HEK293T (cell line): ENCODE data around the gene TCF19.

Experiments
- ARNT ChIP-seq: fragments of 450-650 bp; IDR thresholded peaks from 2 replicates; pipeline ENCODE4 v1.6.1; 2017; ENCODE audit warnings: mild to moderate bottlenecking
- BHLHE40 ChIP-seq: fragments of 450-650 bp; IDR thresholded peaks from 2 replicates; pipeline ENCODE4 v1.6.1; 2016; ENCODE audit warnings: mild to moderate bottlenecking, moderate library complexity, borderline replicate concordance
- CTBP1 ChIP-seq: fragments of 450-650 bp; IDR thresholded peaks from 2 replicates; pipeline ENCODE4 v1.6.1; 2016; ENCODE audit warnings: borderline replicate concordance
- ELF4 ChIP-seq: fragments of 450-650 bp; IDR thresholded peaks from 2 replicates; pipeline ENCODE4 v1.6.1; 2017; ENCODE audit warnings: antibody characterized with exemption
- FOXA1 ChIP-seq: fragments of 450-650 bp; IDR thresholded peaks from 2 replicates; pipeline ENCODE4 v1.6.1; 2016; ENCODE audit warnings: mild to moderate bottlenecking
- FOXK2 ChIP-seq: fragments of 450-650 bp; IDR thresholded peaks from 2 replicates; pipeline ENCODE4 v1.6.1; 2016; ENCODE audit warnings: mild to moderate bottlenecking
- FOXM1 ChIP-seq: fragments of 450-650 bp; IDR thresholded peaks from 2 replicates; pipeline ENCODE4 v1.6.1; 2017; ENCODE audit warnings: mild to moderate bottlenecking, borderline replicate concordance
- LEF1 ChIP-seq: fragments of 450-650 bp; IDR thresholded peaks from 2 replicates; pipeline ENCODE4 v1.6.1; 2017; ENCODE audit warnings: mild to moderate bottlenecking, borderline replicate concordance
- NFRKB ChIP-seq: fragments of 450-650 bp; IDR thresholded peaks from 2 replicates; pipeline ENCODE4 v1.6.1; 2016; ENCODE audit warnings: mild to moderate bottlenecking, moderate library complexity
- SP1 ChIP-seq: fragments of 450-650 bp; IDR thresholded peaks from 2 replicates; pipeline ENCODE4 v1.6.1; 2017
- SUZ12 ChIP-seq: fragments of 450-650 bp; IDR thresholded peaks from 2 replicates; pipeline ENCODE4 v1.6.1; 2016; ENCODE audit warnings: mild to moderate bottlenecking
- TARDBP ChIP-seq: fragments of 450-650 bp; IDR thresholded peaks from 2 replicates; pipeline ENCODE4 v1.6.1; 2016
- ZNF384 ChIP-seq: fragments of 450-650 bp; IDR thresholded peaks from 2 replicates; pipeline ENCODE4 v1.6.1; 2016
- TF ChIP-seq, protein P1 (sequence below): fragments of 450-650 bp; IDR thresholded peaks from 2 replicates; pipeline ENCODE4 v1.6.1; 2016

DNA sequence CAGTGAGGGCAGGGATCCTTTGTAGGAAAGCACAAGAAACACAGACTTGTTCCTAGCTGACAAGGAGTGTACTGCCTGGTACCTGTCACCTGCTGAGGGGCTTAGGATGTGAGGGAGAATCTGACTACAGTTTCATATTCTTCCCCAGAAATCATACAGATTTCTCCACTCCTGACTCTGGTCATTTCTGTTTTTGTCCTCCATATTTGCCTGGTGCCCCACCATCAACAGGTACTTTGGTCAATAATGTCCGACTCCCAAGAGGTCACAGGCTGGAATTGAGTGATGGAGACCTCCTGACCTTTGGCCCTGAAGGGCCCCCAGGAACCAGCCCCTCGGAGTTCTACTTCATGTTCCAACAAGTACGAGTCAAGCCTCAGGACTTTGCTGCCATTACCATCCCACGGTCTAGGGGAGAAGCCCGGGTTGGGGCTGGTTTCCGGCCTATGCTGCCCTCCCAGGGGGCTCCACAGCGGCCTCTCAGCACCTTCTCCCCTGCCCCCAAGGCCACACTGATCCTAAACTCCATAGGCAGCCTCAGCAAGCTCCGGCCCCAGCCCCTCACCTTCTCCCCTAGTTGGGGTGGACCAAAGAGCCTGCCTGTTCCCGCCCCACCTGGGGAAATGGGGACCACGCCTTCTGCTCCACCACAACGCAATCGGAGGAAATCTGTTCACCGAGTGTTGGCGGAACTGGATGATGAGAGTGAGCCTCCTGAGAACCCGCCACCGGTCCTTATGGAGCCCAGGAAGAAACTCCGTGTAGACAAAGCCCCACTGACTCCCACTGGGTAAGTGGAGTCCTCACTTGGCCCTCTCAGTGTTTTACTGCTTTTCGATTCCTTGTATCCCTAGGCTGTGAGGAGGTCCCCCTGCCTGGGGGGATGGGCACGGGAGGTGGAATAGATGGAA, 3.1 kb downstream of the TCF19 start:
- TF ChIP-seq TARDBP, result no peak
- TF ChIP-seq BHLHE40, result no peak
- TF ChIP-seq NFRKB, result no peak
- no peak for TF ChIP-seq SUZ12
- no peak for TF ChIP-seq FOXK2
- no peak for TF ChIP-seq FOXA1
- no peak for TF ChIP-seq ZNF384
- no peak for TF ChIP-seq FOXM1
- no peak for TF ChIP-seq SP1
- no peak for TF ChIP-seq ARNT
- TF ChIP-seq CTBP1, result no peak
- TF ChIP-seq ELF4, result no peak
- TF ChIP-seq, protein P1, sequence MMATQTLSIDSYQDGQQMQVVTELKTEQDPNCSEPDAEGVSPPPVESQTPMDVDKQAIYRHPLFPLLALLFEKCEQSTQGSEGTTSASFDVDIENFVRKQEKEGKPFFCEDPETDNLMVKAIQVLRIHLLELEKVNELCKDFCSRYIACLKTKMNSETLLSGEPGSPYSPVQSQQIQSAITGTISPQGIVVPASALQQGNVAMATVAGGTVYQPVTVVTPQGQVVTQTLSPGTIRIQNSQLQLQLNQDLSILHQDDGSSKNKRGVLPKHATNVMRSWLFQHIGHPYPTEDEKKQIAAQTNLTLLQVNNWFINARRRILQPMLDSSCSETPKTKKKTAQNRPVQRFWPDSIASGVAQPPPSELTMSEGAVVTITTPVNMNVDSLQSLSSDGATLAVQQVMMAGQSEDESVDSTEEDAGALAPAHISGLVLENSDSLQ, result no peak
- no peak for TF ChIP-seq LEF1
